SKM-1 treated with dmso at 0.1 percent for 144 hours (cell line): Measurements from ENCODE around the gene ARL5C.
"Not testable (repeated sequence)": the region's sequence is repeated elsewhere in the genome, so short reads cannot be mapped to it uniquely, and the experiment has no call there.

Experiments
- DNase-seq: peaks from one replicate; lab custom pipeline; 2025; ENCODE audit not compliant: unreplicated experiment; lab: John Stamatoyannopoulos, UW

The ARL5C gene

DNA sequence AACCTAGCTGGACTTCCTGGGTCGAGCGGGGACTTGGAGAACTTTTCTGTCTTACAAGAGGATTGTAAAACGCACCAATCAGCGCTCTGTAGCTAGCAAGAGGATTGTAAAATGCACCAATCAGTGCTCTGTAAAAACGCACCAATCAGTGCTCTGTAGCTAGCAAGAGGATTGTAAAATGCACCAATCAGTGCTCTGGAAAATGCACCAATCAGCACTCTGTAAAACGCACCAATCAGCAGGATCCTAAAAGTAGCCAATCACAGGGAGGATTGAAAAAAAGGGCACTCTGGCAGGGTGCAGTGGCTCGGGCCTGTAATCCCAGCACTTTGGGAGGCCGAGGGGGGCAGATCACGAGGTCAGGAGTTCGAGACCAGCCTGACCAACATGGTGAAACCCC lies 2.5 kb upstream of the ARL5C start:
- not testable (repeated sequence) for DNase-seq

DNA sequence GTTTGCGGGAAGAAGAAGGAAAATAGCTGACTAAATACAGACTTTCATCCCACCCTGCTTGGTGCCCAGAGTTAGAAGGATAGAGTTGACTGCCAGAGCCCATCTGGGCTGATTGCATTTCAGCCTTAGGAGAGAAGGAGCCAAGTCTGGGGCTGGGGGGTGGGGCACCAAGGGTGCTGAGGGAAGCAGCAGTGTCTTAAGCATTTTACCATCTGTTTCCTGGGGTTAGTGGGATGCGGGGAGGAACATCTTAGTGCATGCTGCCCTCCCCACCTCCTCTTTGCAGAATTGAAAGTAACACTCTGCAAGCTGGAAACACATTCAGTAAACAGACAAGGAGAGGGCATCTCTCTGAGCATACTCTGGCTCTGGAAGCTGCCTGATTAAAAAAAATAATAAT lies 1.5 kb upstream of the ARL5C start:
- DNase-seq, result peak; percentile 88

DNA sequence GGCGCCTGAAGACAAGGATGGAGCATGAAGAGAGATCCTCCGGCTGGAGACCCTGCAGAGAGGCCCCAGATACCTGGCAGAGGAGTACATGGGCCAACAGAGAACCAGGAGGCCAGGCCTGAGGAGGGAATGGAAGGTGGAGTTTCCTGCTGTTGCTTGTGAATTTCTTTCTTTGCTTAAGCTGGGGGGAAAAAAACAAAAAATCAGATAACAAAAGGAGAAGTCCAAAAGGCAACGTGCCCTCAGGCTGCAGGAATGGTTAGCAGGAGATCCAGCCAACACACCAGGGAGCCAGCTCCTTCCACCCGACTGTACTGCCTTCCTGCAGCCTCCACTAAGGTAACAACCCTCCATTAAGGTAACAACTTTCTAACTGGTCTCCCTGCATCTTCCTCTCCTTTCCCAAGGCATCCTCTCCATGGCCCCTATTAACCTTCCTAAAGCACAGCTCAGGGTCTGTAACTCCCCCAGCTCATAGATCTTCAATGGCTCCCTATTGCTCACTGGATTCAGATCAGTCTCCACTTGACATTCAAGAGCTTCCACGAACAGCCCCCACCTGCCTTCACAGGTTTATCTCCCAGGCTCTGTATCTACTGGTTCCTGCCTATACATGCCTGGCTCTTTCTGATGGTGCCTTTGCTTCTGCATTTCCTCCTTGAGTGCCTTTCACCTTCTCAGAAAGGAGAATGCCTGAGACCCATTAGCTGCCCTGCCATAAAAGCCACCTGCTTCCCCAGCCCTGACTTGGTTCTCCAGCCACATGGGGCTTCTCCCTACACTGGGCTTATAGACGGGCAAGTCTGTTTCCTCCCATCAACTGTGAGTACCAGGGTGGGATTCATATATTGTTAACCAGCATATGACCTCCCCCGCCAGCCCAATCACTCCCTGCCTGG lies 725 bp upstream of the ARL5C start:
- DNase-seq, result no peak

DNA sequence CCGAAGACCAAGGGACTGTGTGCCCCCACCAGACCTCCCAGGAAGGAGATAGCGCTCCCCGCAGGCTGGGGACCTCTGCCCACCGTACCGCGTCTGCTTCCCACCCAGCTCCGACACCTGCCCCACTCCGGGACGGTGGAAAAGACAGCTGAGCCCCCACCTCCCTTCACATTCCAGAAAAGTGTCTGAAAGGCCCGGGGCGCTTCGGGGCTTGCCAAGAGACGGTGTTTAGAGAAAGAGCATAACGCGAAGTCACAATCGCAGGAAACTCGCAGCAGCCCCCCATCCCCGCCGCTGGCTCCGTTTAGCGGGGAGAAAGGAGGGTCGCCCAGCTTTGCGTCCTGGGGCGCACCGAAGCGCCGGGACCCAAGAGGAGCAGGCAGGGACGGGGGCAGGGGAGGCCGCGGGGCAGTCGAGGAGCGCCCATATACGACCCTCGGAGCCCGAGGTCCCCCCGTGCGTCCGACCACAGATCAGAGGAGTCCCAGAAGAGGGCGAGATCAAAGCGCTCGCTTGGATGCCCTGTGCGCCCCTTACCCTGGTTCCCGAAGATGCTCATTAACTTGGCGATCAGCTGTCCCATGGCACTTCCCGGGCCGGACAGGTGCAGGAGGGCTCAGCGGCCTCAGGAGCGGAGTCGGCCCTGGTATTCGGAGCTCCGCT lies 652 bp downstream of the ARL5C start:
- DNase-seq, result no peak

DNA sequence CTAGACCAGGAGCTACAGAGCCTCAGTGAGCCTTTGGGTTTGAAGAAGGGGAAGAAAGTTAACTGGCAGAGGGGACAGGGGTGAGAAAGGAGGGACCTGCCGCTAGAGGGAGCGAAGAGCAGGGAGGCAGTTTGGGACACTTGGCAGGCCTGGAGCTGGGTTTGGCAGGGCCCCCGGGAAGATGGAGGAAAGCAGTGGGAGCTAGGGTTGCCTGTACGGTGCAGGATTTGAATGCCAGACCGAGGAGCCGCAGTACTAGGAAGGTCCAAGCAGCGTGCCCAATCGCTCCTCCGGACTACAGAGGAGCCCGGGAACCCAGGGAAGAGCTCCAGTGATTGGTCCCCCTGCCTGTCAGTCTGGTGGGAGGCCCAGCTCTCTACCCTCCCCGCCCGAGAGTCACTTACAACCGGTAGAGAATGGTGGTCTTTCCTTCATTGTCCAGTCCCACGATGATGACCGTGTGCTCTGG lies 1.3 kb downstream of the ARL5C start:
- DNase-seq, result peak; percentile 85

DNA sequence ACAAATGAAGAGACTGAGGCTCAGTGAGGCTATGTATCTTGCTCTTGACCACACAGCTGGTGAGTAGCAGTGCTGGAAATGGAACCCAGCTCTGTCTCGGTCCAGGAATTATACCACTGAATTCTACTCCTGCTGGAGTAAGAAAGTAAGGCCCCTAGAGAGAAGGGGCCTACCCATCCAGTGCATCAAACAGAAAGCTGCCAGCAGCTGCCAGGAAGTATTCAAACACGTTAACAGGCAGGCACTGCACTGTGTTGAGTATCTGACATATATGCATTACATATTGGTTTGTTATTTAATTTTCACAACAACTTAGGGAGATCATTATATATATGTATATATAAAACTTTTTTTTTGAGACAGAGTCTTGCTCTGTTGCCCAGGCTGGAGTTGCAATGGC lies 4.0 kb downstream of the ARL5C start:
- DNase-seq, result no peak

DNA sequence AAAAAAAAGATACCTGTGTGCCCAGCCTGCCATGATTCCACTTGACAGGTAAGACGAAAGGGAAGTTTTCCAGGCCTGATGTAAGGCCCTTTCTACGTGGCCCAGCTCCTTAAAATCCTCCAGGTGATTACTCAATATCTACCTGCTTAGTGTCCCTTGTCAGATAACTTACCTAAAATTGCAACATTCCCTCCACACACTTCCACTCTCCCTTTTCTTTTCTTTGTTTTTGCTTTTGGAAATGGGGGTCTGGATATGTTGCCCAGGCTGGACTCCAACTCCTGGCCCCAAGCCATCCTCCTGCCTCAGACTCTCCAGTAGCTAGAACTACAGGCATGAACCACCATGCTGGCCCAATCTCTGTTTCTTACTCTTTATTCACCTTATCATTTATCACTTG lies 7.3 kb downstream of the ARL5C start:
- no peak for DNase-seq

DNA sequence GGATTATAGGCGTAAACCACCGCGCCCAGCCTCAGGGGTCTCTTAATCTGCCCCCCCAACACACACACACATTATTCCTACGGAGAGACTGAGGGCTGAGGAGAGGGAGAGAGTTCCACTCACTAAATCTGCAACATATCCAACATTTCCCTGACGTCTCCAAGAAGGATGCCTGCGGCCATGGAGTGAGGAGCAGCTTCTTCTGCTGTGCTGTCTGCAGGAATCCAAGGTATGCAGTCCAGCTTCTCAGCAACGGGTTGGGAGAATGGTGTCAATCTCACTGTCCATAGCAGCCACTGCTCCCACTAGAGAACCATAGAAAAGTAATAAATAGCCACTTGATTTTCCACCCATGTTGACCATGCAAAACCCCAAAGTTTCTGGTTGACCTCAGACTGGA lies 9.5 kb downstream of the ARL5C start:
- DNase-seq, result no peak

DNA sequence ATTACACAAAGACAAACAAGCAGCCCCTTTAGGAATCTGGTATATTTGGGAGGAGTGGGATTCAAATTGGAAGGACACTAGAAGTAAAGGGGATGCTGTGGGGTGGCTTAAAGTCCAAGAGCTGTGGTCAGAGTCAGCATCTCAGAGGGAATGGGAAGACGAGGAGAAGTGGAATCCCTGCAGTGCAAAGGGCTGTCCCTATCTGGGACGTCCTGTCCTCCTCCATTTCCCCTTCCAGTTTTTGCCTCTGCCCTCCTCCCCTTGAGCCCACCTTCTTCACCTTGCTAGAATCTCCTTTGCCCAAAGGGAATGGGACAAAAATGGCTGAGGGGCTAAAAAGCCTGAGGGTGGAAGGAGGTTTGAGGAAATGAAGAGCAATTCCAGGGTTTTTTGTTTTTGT lies 10.3 kb downstream of the ARL5C start:
- DNase-seq, result no peak

DNA sequence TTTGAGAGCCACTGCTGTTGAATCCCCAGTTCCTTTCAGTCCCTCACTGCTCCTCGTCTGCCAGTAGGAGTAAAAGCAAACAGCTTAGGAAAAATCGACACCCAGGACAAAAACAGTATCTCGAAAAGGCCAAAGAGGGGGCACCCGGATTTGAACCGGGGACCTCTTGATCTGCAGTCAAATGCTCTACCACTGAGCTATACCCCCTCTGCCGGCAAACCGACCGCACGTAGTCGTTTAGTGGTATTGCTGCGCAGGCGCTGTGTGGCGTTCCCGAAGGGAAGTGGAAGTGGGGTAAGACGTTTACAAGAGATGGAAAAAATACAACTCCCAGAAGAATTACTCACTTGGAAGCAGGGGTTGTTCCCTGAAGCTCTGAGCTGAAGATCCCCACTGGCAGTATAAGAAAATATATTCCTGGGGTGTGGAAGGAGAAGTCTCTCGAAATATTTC lies 12.3 kb downstream of the ARL5C start:
- DNase-seq, result peak; percentile 71

DNA sequence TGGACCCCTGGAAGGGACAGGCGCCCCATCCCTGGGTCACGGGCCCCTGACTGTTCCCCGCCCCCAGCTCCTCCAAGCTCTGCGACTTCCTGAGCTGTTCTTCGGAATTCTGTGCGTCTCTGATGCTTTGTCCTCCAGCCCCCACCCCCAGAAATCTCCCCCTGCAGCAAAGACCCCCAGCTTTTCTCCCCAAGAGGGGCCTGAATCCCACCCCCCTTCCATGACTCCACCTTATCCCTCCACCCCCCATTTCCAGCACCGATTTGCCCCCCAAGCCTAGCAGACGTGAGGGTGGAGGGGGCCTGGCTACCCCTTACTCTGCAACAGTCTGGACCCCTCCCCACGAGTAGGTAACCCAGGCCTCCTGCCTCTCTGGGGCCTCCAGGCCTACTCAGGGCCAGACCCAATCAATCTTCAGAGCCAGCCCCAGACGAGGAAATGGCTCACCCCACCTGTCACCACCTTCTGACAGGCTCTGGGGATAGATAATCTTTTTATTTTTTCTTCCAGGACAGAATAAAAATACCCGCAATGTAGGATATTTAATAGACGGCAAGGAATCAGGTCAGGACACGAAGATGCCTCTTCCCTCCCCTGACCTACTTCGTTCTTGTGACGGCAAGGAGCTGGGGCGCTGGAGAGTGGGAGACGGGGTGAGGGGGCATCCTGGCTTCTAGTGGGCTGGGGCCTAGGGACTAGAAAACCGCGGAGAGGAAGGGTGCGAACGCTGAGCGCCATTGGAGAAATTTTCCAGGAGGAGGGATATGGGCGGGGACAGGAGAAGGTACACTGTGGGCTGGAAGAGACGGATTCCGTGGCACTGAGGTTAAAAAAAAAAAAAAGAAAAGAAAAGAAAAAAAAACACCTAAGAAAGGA lies 13.8 kb downstream of the ARL5C start:
- no peak for DNase-seq

DNA sequence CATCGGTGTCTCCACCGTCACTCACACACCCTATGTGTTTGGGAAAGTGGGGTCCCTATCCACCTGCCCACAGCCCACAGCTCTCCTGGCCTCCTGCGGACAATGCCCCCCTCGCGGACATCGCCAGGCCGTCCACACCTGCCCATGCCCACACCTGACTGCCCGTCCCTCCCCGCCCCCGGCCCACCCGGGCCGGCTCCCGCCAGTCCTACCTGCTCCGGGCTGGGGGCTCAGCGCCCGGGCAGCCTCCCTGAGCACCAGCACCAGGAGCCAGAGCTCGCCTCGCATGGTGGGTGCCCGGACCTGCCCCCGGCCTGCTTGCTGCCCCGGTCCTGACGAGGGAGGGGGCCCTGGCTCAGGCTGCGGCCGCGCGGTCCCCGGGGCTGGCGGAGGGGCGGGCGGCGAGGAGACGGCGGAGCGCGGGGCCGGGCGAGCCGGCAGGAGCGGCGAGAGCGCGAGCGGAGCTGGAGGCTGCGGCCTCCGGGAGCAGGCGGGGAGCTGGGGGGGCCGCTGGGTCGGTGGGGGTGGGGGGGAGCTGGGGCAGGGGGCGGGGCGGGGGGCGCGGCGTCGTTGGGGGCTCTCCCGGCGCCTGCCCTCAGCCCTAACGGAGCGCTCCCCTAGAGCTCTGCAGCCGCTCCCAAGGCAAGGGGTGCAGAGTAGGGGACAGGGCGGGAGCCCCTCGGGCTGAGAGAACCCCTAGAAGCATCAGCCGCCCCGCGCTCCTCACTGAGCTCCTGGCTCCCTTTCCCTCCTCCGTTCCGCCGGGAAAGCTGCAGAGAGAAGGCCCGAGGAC lies 14.6 kb downstream of the ARL5C start, which contains the start of gene PLXDC1:
PLXDC1 (minus strand) TSS at position 488 of the 793 bp plus-strand sequence; CDS start at position 288, 200 bp downstream.
- no peak for DNase-seq

DNA sequence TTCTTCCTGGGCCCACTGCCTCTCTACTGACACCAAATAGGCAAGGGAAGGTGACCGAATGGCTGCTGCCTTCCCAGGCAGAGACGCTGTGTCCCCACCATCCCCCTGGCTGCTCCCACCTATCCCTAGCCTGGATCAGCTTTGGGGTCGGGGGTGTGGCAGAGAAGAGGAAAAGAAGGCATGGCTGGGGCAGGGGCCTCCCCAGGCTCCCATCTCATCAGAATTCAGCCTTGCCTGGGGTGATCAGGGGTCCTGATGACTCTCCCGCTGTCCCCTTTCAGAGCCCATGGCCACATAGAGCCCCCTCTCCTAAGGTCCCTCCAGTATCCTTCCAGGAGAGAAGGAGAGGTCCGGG lies 15.2 kb downstream of the ARL5C start:
- no peak for DNase-seq

DNA sequence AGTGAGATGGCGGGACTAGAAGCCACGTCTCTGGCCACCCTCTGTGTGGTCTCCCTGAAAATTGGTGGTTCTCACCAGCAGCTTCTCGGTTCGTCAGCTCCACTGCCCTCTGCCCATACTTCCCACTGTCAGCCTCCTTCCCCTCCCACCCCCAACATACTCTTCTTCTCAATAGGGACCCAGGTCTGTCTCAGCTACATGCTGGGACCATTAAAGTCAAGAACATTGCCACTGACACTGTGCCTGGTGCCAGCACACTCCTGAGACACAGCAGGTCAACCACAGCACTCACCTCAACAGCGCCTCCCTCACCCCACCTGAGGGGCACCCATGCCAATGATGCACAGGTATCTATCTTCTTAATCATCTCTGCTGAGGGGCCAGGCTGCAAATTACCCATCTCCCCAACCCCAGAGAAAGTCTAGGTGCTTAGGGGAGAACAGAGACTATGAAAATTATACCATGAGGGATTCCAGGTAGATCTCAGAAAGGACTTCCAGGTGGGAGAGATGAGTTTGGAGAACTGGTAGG lies 15.8 kb downstream of the ARL5C start:
- no peak for DNase-seq

DNA sequence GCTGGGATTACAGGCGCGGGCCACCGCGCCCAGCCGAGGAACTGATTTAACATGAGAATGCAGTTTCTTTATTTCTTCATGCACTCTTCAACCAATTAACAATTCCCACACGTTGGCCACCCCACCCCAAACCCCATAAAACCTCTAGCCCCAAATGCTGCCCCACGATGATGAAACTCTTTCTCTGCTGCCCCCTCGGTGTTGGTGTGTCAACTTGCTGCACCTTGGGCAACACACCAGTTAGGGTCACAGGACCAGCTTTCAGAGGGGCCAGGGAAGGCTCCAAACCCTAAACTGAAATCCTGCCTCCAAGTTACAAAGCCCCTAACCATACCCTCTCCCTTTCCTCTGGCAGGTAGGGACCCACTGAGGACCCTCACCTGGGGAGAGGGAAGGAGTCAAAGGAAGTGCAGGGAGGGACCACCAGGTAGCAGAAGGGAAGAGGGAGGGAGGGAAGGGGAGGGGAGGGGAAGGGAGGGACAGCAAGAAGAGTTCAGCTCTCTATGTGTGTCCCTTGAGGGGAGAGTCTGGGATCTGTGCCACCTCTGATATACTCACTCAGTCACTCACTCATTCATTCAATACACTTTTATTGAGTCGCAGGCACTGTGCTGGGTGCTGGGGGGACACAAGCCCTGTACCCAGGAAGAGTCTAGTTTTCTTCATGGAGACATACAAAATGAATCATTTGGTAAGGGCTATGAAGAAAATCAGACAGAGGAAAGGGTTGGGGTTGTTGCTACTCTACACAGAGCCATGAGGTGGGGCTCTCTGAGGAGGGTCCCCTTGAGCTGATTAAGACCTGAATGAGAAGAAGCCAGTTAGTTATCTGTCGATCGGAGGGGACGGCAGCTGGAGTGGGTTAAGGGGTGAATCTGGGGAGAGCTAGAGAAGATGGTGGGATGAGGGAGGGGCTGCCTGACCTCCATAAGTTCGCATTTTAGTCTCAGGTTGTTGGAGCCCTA lies 18.5 kb downstream of the ARL5C start:
- DNase-seq, result no peak

DNA sequence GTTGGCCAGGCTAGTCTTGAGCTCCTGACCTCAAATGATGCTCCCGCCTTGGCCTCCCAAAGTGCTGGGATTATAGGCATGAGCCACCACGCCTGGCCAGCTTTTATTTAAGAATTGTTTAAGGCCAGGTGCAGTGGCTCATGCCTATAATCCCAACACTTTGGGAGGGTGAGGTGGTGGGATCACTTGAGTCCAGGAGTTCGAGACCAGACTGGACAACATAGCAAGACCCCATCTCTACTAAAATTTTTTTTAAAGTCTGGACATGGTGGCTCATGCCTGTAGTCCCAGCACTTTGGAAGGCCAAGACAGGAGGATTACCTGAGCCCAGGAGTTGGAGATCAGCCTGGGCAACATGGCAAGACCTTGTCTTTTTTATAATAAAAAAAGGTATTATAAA lies 19.7 kb downstream of the ARL5C start:
- no peak for DNase-seq

DNA sequence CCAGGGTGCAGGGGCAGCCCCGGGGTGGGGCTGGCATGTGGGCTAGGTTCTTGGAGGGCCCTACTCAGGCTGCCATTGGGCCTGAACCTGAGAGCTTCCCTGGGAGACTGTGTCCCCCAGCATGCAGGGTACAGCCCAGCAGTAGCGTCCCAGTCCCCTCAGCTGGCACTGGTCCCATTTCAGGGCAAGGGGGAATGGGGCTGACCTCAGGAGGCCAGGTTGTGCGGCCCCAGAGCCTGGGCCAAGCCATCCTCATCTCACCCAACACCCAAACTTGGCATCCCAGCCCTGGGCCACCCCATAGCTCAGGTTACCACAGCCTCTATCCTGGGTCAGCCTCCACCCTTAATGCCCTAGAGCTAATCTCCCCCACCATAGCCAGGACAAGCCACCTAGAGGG lies 20.8 kb downstream of the ARL5C start:
- DNase-seq, result no peak

DNA sequence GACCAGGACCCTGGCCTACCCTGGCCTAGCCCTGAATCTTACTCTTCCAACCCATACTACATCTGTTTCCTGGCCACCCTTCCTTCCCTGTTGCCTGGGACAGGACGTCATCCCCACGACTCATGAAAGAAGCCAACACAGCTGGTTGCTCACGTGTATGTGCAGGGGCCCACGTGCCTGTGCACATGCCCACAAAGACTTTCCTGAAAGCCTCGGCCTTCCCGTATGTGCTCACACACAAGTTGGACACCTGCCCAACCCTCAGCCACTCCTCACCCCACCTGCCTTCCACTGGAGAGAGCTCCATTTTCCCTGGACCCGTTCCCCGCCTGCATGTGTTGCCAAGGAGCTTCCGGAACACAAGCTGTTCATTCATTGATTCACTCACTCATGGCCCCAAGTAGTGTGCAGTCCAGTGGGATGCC lies 21.5 kb downstream of the ARL5C start:
- no peak for DNase-seq

DNA sequence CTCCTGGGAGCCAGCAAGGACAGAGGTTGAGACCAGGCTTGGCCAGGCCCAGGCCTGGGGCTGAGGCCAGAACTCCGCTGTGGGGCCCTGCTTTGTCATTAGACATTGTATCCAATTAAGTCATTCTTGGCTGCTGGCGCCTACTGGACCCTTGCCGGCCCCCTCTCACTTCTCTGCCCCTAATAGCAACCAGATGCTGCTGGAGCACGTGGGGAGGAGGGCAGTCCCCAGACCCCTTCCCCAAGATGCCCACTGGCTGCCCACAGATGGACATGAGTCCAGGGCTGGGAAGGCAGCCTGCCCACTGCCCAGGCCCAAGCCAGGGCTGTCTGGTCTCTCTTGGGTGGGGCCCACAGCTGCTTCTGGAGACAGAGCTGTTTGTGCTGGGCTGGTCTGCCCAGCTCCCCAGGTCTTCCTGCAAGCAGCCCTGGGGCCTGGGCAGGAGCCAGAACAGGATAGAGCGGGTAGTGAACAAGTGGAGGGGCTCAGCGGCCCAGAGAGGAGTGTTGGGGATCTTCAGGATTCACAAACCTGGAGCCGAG lies 22.3 kb downstream of the ARL5C start:
- no peak for DNase-seq
